Measurements from ENCODE around the gene GHDC. TPM values are rescaled to one million over a fixed set of nuclear protein-coding genes. Genes with fewer than 3 reads are reported as not detected.

GHDC gene
- total and polyA plus RNA-seq, 2 of the 8 experiments (the other 6 are each of a cell fraction or from before 2014, with no cell fraction given) = 7.4 to 8.1 TPM

- ChIA-PET POLR2A (ENCODE audit: partially characterized antibody) (interaction anchor here (1.0 to 1.2 kb wide), 4 partner anchors 10 to 240 kb away, joined by 3 to 7 read pairs (median 4); partner anchors contain the start of gene GHDC), CTCF (ENCODE audit: partially characterized antibody) (interaction anchor here (0.7 to 1.9 kb wide), 13 partner anchors 10 to 132 kb away, joined by 3 to 9 read pairs (median 4); partner anchors contain the start of gene GHDC)
- Histone ChIP-seq H3K4ac (replicated peaks; ENCODE audit: insufficient read length, low read depth, low read length) (no peak overlapping the region), H3K14ac (ENCODE audit: insufficient read length) (no peak overlapping the region), H3K23me2 (ENCODE audit: low read depth, low read length) (peaks cover 13% of the 10 kb centered on the region; the same call in 1 of the 2 replicates), H3K23ac (ENCODE audit: insufficient read length) (no peak overlapping the region), H4K91ac (replicated peaks; ENCODE audit: insufficient read length, low read length) (peak overlapping the region; percentile 75), H2AK5ac (ENCODE audit: low read depth, low read length) (no peak overlapping the region), H3K27ac (ENCODE audit: low read depth, low read length) (no peak overlapping the region), H3K4me3 (ENCODE audit: extremely low read depth in 1 of 4, insufficient read depth in 2 of 4, low read depth in 3 of 4, low read length in 4 of 4) (peak overlapping the region; percentile 49 to 71 (median 66)), H2AFZ (ENCODE audit: low read length) (peak overlapping the region; percentile 97), H3K79me1 (ENCODE audit: low read depth, low read length) (no peaks in the 10 kb centered on the region), H2BK5ac (ENCODE audit: low read depth, low read length) (no peak overlapping the region), H2BK120ac (replicated peaks; ENCODE audit: low read depth, low read length) (no peak overlapping the region), H4K5ac (ENCODE audit: insufficient read length, low read depth, low read length) (no peak overlapping the region), H2BK15ac (ENCODE audit: low read length) (peak overlapping the region; percentile 34; the same call in 1 of the 2 replicates), H4K8ac (ENCODE audit: extremely low read depth, insufficient read depth, low read length) (peak overlapping the region; percentile 1; the same call in 1 of the 2 replicates), H3K4me2 (ENCODE audit: insufficient read depth in 1 of 2, low read depth in 2 of 2, low read length in 2 of 2) (peak overlapping the region; percentile 93 to 96), H2BK20ac (ENCODE audit: low read length) (no peak overlapping the region), H3K18ac (ENCODE audit: extremely low read depth, low read length) (peak overlapping the region; percentile 96), H4K20me1 (replicated peaks in 1 of 2; ENCODE audit: control insufficient read depth in 1 of 2, insufficient read depth in 2 of 2, low read length in 2 of 2) (no peaks in the 10 kb centered on the region), H3K9ac (replicated peaks in 1 of 4; ENCODE audit: extremely low read depth in 1 of 4, low read depth in 3 of 4, low read length in 3 of 4) (0 out of 7 replicates have a peak overlapping the region, but pooled peaks of 1 of the 4 experiments have one; percentile 36), H2BK12ac (ENCODE audit: low read depth, low read length) (peak overlapping the region; percentile 60; the same call in 1 of the 2 replicates), H3K4me1 (replicated peaks in 1 of 4; ENCODE audit: control insufficient read depth in 3 of 4, insufficient read depth in 4 of 4, low read length in 3 of 4) (peaks cover 0 to 17% (median 15%) of the 10 kb centered on the region in 4 experiments; a peak in 5 of 7 replicates), H3K36me3 (ENCODE audit: control insufficient read depth in 2 of 4, insufficient read depth in 4 of 4, low read length in 3 of 4) (no peaks in the 10 kb centered on the region), H3K56ac (replicated peaks; ENCODE audit: insufficient read length, low read depth, low read length) (no peak overlapping the region), H3K27me3 (replicated peaks in 1 of 4; ENCODE audit: control insufficient read depth in 3 of 4, extremely low read depth in 1 of 4, insufficient read depth in 3 of 4, low read length in 3 of 4) (peaks cover 7 to 55% (median 41%) of the 10 kb centered on the region in 4 experiments), H3K79me2 (ENCODE audit: control insufficient read depth in 1 of 2, insufficient read depth in 2 of 2, low read length in 2 of 2) (no peaks in the 10 kb centered on the region), H3K9me3 (ENCODE audit: insufficient read depth in 2 of 2, low read depth in 1 of 2, low read length in 1 of 2) (no peaks in the 10 kb centered on the region)
- 17% methylated on average over 56 of the region's 83 CpGs; no CpG with 5 or more reads in 1 of the 2 experiments for WGBS, 2 experiments (ENCODE audit: extremely low coverage in 1 of 2, insufficient coverage in 1 of 2, insufficient read length in 1 of 2, insufficient replicate concordance in 2 of 2, low coverage in 1 of 2, low lambda C conversion rate in 2 of 2, missing lambda C conversion rate in 1 of 2)
- DNase-seq (ENCODE audit: low read depth in 1 of 2, low spot score in 2 of 2) (peak in 1 of 2 experiments; percentile 94), FAIRE-seq (no peak)
- TF ChIP-seq RNF2 (IDR thresholded peaks at IDR 0.05; ENCODE audit: borderline replicate concordance, low read depth, low read length, missing control alignments, poor library complexity, severe bottlenecking) (peak; percentile 52), BACH1 (IDR thresholded peaks at IDR 0.05; ENCODE audit: low read length) (no peak), RAD21 (IDR thresholded peaks at IDR 0.05 in 1 of 2, conservative IDR thresholded peaks at IDR 0.05 in 1 of 2; ENCODE audit: low read depth in 2 of 2, low read length in 2 of 2) (peak; percentile 31 to 71; a peak in 3 of 4 replicates), SP4 (IDR thresholded peaks at IDR 0.05; ENCODE audit: low read length) (no peak), MAX (IDR thresholded peaks at IDR 0.05) (peak; percentile 100), SIX5 (IDR thresholded peaks at IDR 0.05; ENCODE audit: low read depth, low read length) (no peak), NRF1 (IDR thresholded peaks at IDR 0.05; ENCODE audit: low read depth, low read length) (peak; percentile 85)
- TF ChIP-seq, protein P1, sequence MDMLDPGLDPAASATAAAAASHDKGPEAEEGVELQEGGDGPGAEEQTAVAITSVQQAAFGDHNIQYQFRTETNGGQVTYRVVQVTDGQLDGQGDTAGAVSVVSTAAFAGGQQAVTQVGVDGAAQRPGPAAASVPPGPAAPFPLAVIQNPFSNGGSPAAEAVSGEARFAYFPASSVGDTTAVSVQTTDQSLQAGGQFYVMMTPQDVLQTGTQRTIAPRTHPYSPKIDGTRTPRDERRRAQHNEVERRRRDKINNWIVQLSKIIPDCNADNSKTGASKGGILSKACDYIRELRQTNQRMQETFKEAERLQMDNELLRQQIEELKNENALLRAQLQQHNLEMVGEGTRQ (IDR thresholded peaks at IDR 0.05; ENCODE audit: low read length) = peak; percentile 30; the same call in 1 of the 2 replicates
Measured at GRCh38 chr17:42183741-42184711, 10.3 kb downstream of the GHDC start.
